ENCODE data around the gene TRABD. TPM values are rescaled to one million over a fixed set of nuclear protein-coding genes. Genes with fewer than 3 reads are reported as not detected.

Gene TRABD
- total RNA-seq, 1 donor, result 21.6 TPM

GRCh38 chr22:50189184-50189848, 3.6 kb downstream of the TRABD start:
- H3K4me3 ChIP-seq (ENCODE audit: low read depth, low read length), result no peak overlapping the region
- TF ChIP-seq, protein P1, sequence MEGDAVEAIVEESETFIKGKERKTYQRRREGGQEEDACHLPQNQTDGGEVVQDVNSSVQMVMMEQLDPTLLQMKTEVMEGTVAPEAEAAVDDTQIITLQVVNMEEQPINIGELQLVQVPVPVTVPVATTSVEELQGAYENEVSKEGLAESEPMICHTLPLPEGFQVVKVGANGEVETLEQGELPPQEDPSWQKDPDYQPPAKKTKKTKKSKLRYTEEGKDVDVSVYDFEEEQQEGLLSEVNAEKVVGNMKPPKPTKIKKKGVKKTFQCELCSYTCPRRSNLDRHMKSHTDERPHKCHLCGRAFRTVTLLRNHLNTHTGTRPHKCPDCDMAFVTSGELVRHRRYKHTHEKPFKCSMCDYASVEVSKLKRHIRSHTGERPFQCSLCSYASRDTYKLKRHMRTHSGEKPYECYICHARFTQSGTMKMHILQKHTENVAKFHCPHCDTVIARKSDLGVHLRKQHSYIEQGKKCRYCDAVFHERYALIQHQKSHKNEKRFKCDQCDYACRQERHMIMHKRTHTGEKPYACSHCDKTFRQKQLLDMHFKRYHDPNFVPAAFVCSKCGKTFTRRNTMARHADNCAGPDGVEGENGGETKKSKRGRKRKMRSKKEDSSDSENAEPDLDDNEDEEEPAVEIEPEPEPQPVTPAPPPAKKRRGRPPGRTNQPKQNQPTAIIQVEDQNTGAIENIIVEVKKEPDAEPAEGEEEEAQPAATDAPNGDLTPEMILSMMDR (IDR thresholded peaks at IDR 0.05; ENCODE audit: insufficient read depth, low read depth, low read length), result no peak
- no peak for DNase-seq (ENCODE audit: low read depth)

GRCh38 chr22:50189849-50190181, 4.1 kb downstream of the TRABD start:
- H3K4me3 ChIP-seq (ENCODE audit: low read depth, low read length), result peak overlapping the region; percentile 58
- TF ChIP-seq, protein P1 (IDR thresholded peaks at IDR 0.05; ENCODE audit: insufficient read depth, low read depth, low read length), result no peak
- peak; percentile 52 for DNase-seq (ENCODE audit: low read depth)

DNA sequence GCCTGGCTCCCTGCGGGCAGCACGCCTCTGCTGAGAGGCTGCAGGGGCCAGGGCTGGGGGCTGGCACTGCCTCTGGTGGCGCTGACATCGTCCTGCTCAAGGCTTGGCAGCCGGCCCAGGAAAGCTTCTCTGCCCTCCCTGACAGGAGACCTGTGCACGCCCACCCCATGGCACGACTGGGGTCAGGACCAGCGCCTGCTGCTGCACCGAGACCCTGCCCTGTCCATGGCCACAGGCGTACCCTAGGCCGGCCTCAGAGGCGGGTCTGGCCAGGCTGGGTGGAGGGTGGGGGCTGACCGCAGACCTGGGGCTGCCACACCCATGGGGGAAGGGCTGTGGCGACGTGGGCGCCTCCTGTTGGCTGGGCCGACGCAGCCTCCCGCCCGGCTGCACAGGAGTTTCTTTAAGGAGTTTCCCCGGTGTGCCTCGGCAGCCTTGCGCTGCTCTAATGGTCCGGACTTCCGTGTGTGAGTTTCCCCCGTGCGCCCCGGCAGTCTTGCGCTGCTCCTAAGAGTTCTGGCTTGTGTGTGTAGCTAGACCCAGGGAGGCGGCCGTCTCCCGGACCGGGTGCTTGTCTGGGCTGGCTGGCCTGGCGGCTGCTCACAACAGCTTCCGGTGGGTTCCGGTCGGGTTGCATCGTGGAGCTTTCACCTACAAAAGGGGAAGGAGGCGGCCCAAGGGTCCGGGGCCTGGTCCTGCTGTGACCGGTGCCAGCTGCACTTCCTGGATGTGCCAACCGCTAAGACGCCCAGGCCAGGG, 4.6 kb downstream of the TRABD start:
- peak overlapping the region; percentile 58 for H3K4me3 ChIP-seq (ENCODE audit: low read depth, low read length)
- TF ChIP-seq, protein P1 (IDR thresholded peaks at IDR 0.05; ENCODE audit: insufficient read depth, low read depth, low read length), result peak; percentile 28
- peak; percentile 83 for DNase-seq (ENCODE audit: low read depth)

- DNase-seq (ENCODE audit: low read depth), result peak; percentile 61
- TF ChIP-seq, protein P1 (IDR thresholded peaks at IDR 0.05; ENCODE audit: insufficient read depth, low read depth, low read length), result no peak
- H3K4me3 ChIP-seq (ENCODE audit: low read depth, low read length), result peak overlapping the region; percentile 58
These were observed 5.4 kb downstream of the TRABD start for GRCh38 chr22:50190941-50191741.

DNA sequence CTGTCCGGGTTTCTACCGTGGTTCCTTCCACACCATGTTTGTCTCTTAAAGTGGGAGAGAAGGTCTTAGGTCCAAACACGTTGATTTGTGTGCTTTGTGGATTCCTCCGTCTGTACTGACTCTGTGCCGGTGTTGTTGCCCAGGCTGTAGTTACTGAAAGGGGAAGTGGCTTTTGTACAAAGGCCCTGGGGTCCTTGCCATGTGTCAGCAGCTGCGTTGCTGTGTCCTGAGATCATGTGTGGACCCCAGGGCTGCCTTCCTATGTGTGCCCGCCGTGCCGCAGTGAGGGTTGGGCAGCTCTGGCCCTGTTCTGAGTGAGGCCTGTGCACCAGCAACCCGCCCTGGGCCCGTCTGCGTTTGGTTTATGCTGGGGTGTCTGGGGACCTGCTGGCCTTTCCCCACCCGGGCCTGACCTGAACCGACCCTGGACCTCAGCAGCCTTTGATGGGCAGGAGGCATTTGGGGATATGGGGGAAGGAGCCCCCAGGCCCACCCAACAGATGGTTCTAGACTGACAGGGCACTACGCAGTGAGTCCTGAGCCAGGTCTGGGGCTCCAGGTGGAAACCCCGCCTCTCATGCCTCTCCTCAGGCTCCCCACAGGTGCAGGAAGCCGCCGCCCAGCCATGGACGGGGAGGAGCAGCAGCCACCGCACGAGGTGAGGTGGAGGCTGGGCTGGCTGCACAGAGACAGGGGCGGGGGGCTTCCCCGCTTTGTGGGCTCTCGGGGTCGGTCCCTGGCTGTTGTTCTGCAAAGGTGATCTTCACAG, 6.9 kb downstream of the TRABD start:
- no peak for DNase-seq (ENCODE audit: low read depth)
- no peak overlapping the region for H3K4me3 ChIP-seq (ENCODE audit: low read depth, low read length)
- TF ChIP-seq, protein P1 (IDR thresholded peaks at IDR 0.05; ENCODE audit: insufficient read depth, low read depth, low read length), result no peak

GRCh38 chr22:50193621-50194020, 7.9 kb downstream of the TRABD start:
- H3K4me3 ChIP-seq (ENCODE audit: low read depth, low read length), result no peak overlapping the region
- TF ChIP-seq, protein P1 (IDR thresholded peaks at IDR 0.05; ENCODE audit: insufficient read depth, low read depth, low read length), result no peak
- no peak for DNase-seq (ENCODE audit: low read depth)
